PC-3 (cell line): ENCODE results near the gene CCDC178. TPM values are rescaled to one million over a fixed set of nuclear protein-coding genes. Genes with fewer than 3 reads are reported as not detected.

Experiments
- ATAC-seq: fragments of 200-7000 bp; cut with Tn5 transposase; 2 replicates; pipeline ENCODE4 v1.9.1; 2020; ENCODE audit warnings: mild to moderate bottlenecking, moderate library complexity
- BruUV-seq: library from RNA; stranded (reverse); fragments of 400-500 nt; replicated peaks from 2 replicates; lab custom pipeline; 2021; lab: Mats Ljungman, UMichigan
- CTCF ChIA-PET: fragments of 300-600 bp; sonication (Branson Sonifier 250); formaldehyde crosslinking; loops from one replicate; lab custom pipeline; 2022; ENCODE audit warnings: antibody characterized with exemption; lab: Charles Lee
- POLR2A ChIA-PET: fragments of 300-600 bp; sonication (Branson Sonifier 250); formaldehyde crosslinking; loops from one replicate; lab custom pipeline; 2022; ENCODE audit warnings: antibody characterized with exemption; ENCODE audit not compliant: unreplicated experiment; lab: Charles Lee
- DNase-seq: peaks from one replicate; pipeline ENCODE4 v3.0.0-alpha.2; 2015
- H2AFZ ChIP-seq: fragments of 300-600 bp; sonication (generic); 2 replicates; pipeline ENCODE4 v1.6.0; 2016; ENCODE audit warnings: antibody characterized with exemption, low read length
- H3F3A ChIP-seq: fragments of 300-600 bp; sonication (generic); one replicate; pipeline ENCODE4 v1.6.0; 2017; ENCODE audit warnings: antibody characterized with exemption, low read length, control low read depth, mild to moderate bottlenecking; ENCODE audit not compliant: unreplicated experiment
- H3K27ac ChIP-seq: fragments of 300-600 bp; sonication (generic); 2 replicates; pipeline ENCODE4 v1.5.1; 2016; ENCODE audit warnings: mild to moderate bottlenecking, low read length
- H3K27me3 ChIP-seq: fragments of 300-600 bp; sonication (generic); 2 replicates; pipeline ENCODE4 v1.6.1; 2016; ENCODE audit warnings: low read length, mixed read lengths
- H3K36me3 ChIP-seq: fragments of 300-600 bp; sonication (generic); 2 replicates; pipeline ENCODE4 v1.6.1; 2016; ENCODE audit warnings: low read depth, mixed run types, low read length, mixed read lengths
- H3K4me1 ChIP-seq: fragments of 300-600 bp; sonication (generic); 2 replicates; pipeline ENCODE4 v1.5.1; 2016; ENCODE audit warnings: low read length; ENCODE audit not compliant: insufficient read depth
- H3K4me2 ChIP-seq: fragments of 300-600 bp; sonication (generic); 2 replicates; pipeline ENCODE4 v1.6.0; 2016; ENCODE audit warnings: low read length
- H3K4me3 ChIP-seq: fragments of 300-600 bp; sonication (generic); 2 replicates; pipeline ENCODE4 v1.5.1; 2016; ENCODE audit warnings: mild to moderate bottlenecking, low read length, mixed read lengths
- H3K79me2 ChIP-seq: fragments of 300-600 bp; sonication (generic); 2 replicates; pipeline ENCODE4 v1.6.1; 2017; ENCODE audit warnings: low read length, mixed read lengths
- H3K9ac ChIP-seq: fragments of 300-600 bp; sonication (generic); 2 replicates; pipeline ENCODE4 v1.6.0; 2016; ENCODE audit warnings: mild to moderate bottlenecking, low read length
- H3K9me2 ChIP-seq: fragments of 300-600 bp; sonication (generic); replicated peaks from 2 replicates; pipeline ENCODE4 v1.6.1; 2016; ENCODE audit warnings: mixed run types, low read length, mixed read lengths
- H3K9me3 ChIP-seq: fragments of 300-600 bp; sonication (generic); 2 replicates; pipeline ENCODE4 v1.6.1; 2016; ENCODE audit warnings: low read length, mixed read lengths
- H4K20me1 ChIP-seq: fragments of 300-600 bp; sonication (generic); 2 replicates; pipeline ENCODE4 v1.6.1; 2016; ENCODE audit warnings: low read length, mixed read lengths
- CTCF ChIP-seq: fragments of 300-600 bp; sonication (generic); conservative IDR thresholded peaks from 2 replicates; pipeline ENCODE4 v1.5.1; 2017; ENCODE audit warnings: antibody characterized with exemption, low read depth, mild to moderate bottlenecking, low read length
- EZH2 ChIP-seq: fragments of 300-600 bp; sonication (generic); IDR thresholded peaks from one replicate; pipeline ENCODE4 v1.6.1; 2017; ENCODE audit warnings: antibody characterized with exemption, mild to moderate bottlenecking, low read length; ENCODE audit not compliant: unreplicated experiment
- EZH2phosphoT487 ChIP-seq: fragments of 300-600 bp; sonication (generic); IDR thresholded peaks from 2 replicates; pipeline ENCODE4 v1.6.1; 2018; ENCODE audit warnings: mild to moderate bottlenecking, antibody characterized with exemption, low read length, borderline replicate concordance
- intact Hi-C: fragments of 100-400 bp; cut with micrococcal nuclease; formaldehyde crosslinking; loops from 2 replicates; pipeline ENCODE4 v1.9.0; 2023
- total RNA-seq: library from RNA; depleted of rRNA; stranded (reverse); fragments of >200 nt; gene quantifications from 2 replicates; pipeline ENCODE4 v1.2.3, GENCODE V29; 2014

CCDC178 gene
- total RNA-seq, 1 experiment from 2014 or later: not detected

- Histone ChIP-seq H3F3A (no peaks in the 10 kb centered on the region), H2AFZ (no peak overlapping the region), H3K9me2 (no peaks in the 10 kb centered on the region), H3K27ac (no peak overlapping the region), H3K4me2 (no peak overlapping the region), H3K79me2 (no peaks in the 10 kb centered on the region), H3K9me3 (no peaks in the 10 kb centered on the region), H3K4me3 (no peak overlapping the region), H3K4me1 (no peaks in the 10 kb centered on the region), H3K36me3 (no peaks in the 10 kb centered on the region), H3K27me3 (no peaks in the 10 kb centered on the region), H3K9ac (no peak overlapping the region), H4K20me1 (no peaks in the 10 kb centered on the region)
- BruUV-seq: no TSS peak
- ChIA-PET CTCF (no interaction called here), POLR2A (no interaction called here)
- no peak for ATAC-seq
- intact Hi-C loops: no loop called here
- DNase-seq: no peak
- TF ChIP-seq CTCF (no peak), EZH2 (no peak), EZH2phosphoT487 (no peak)
These were observed 83.8 kb downstream of the CCDC178 start for GRCh38 chr18:33356735-33357134.

DNA sequence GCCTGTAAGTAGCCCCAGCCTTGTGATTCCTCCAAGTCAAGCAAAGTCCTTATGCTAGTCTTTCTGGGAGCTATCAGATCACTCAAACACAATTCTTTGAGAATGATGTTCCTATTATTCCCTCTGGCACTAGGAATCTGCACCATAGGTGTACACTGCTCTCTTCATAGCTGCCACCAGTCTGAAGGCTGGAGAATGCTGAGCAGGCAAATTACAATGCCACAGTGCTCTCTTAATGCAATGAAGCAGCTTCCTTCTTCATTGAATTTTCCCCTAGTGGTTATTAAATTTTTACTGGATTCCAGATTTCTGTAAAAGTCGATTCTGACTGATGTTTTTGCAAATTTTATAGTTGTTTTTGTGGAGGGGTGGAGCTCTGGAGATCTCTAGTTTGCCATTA lies 84.8 kb downstream of the CCDC178 start:
- DNase-seq (no peak), ATAC-seq (no peak)
- Histone ChIP-seq H3K9ac (no peak overlapping the region), H3K27ac (no peak overlapping the region), H3K79me2 (no peaks in the 10 kb centered on the region), H3K4me2 (no peak overlapping the region), H3K4me1 (no peaks in the 10 kb centered on the region), H3K9me2 (no peaks in the 10 kb centered on the region), H3F3A (no peaks in the 10 kb centered on the region), H3K9me3 (no peaks in the 10 kb centered on the region), H2AFZ (no peak overlapping the region), H4K20me1 (no peaks in the 10 kb centered on the region), H3K4me3 (no peak overlapping the region), H3K36me3 (no peaks in the 10 kb centered on the region), H3K27me3 (no peaks in the 10 kb centered on the region)
- CTCF ChIA-PET: no interaction called here
- POLR2A ChIA-PET: no interaction called here
- TF ChIP-seq CTCF: no peak
- no peak for TF ChIP-seq EZH2
- TF ChIP-seq EZH2phosphoT487: no peak
- intact Hi-C loops: no loop called here
- BruUV-seq: no TSS peak

DNA sequence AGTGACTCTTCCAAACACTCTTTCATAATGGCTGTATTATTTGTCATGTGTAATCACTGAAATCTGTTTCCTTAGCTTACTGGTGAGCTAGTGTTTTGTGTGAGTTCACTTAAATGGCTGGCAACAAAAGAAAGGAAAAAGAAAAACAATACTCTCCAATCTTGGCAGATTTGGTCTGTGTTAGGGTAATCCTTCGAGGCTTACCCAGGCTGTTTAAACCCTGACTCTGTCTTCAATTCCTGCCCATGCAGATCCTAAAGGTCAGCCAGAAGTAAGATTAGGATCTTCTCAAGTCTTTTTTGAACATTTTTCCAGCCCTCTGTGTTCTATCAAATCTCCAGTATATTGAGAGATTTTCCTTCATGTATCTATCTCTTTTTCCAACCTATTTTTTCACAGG lies 85.3 kb downstream of the CCDC178 start:
- BruUV-seq: no TSS peak
- peak; percentile 18 for ATAC-seq

More for the DNA sequence above, 85.3 kb downstream of the CCDC178 start:
- H3F3A ChIP-seq: no peaks in the 10 kb centered on the region
- CTCF ChIA-PET: no interaction called here
- POLR2A ChIA-PET: no interaction called here
- H3K9ac ChIP-seq: no peak overlapping the region
- no peak overlapping the region for H3K4me2 ChIP-seq
- no peak for DNase-seq
- H3K27me3 ChIP-seq: no peaks in the 10 kb centered on the region
- no peaks in the 10 kb centered on the region for H4K20me1 ChIP-seq
- H3K9me2 ChIP-seq: no peaks in the 10 kb centered on the region
- H3K27ac ChIP-seq: no peak overlapping the region
- intact Hi-C loops: no loop called here
- H3K4me1 ChIP-seq: no peaks in the 10 kb centered on the region
- TF ChIP-seq CTCF: no peak
- no peak for TF ChIP-seq EZH2
- TF ChIP-seq EZH2phosphoT487: no peak
- H3K9me3 ChIP-seq: no peaks in the 10 kb centered on the region
- no peaks in the 10 kb centered on the region for H3K36me3 ChIP-seq
- H2AFZ ChIP-seq: no peak overlapping the region
- H3K4me3 ChIP-seq: no peak overlapping the region
- no peaks in the 10 kb centered on the region for H3K79me2 ChIP-seq
